ENCODE data around the gene EPAS1.

Gene EPAS1

GRCh38 chr2:46384457-46384815, 87.2 kb downstream of the EPAS1 start:
- no peak for TF ChIP-seq LEF1 (IDR thresholded peaks at IDR 0.05; ENCODE audit: borderline replicate concordance)
- TF ChIP-seq ELF4 (IDR thresholded peaks at IDR 0.05): no peak
- no peak for TF ChIP-seq L3MBTL2 (conservative IDR thresholded peaks at IDR 0.05)
- TF ChIP-seq ARNT (IDR thresholded peaks at IDR 0.05): no peak
- no peak for TF ChIP-seq NFRKB (IDR thresholded peaks at IDR 0.05)
- TF ChIP-seq FOXM1 (IDR thresholded peaks at IDR 0.05; ENCODE audit: borderline replicate concordance): no peak
- TF ChIP-seq ZNF384 (IDR thresholded peaks at IDR 0.05): no peak
- no peak for TF ChIP-seq HDGF (IDR thresholded peaks at IDR 0.05; ENCODE audit: borderline replicate concordance)
- TF ChIP-seq TARDBP (IDR thresholded peaks at IDR 0.05): no peak
- TF ChIP-seq FOXK2 (IDR thresholded peaks at IDR 0.05): no peak
- no peak for TF ChIP-seq BHLHE40 (IDR thresholded peaks at IDR 0.05; ENCODE audit: borderline replicate concordance)
- TF ChIP-seq SP1 (IDR thresholded peaks at IDR 0.05): no peak
- TF ChIP-seq CTBP1 (IDR thresholded peaks at IDR 0.05; ENCODE audit: borderline replicate concordance): no peak
- TF ChIP-seq PKNOX1 (IDR thresholded peaks at IDR 0.05): no peak
- no peak for TF ChIP-seq FOXA1 (IDR thresholded peaks at IDR 0.05)
- TF ChIP-seq SUZ12 (IDR thresholded peaks at IDR 0.05): no peak
- POLR2A ChIA-PET: no interaction called here
- CTCF ChIA-PET: no interaction called here
- DNase-seq (ENCODE audit: extremely low spot score): no peak

- DNase-seq (ENCODE audit: extremely low spot score): no peak
- no peak for TF ChIP-seq LEF1 (IDR thresholded peaks at IDR 0.05; ENCODE audit: borderline replicate concordance)
- no peak for TF ChIP-seq ZNF384 (IDR thresholded peaks at IDR 0.05)
- no peak for TF ChIP-seq SUZ12 (IDR thresholded peaks at IDR 0.05)
- no peak for TF ChIP-seq L3MBTL2 (conservative IDR thresholded peaks at IDR 0.05)
- no peak for TF ChIP-seq FOXK2 (IDR thresholded peaks at IDR 0.05)
- no peak for TF ChIP-seq CTBP1 (IDR thresholded peaks at IDR 0.05; ENCODE audit: borderline replicate concordance)
- ChIA-PET POLR2A (interaction anchor here (0.6 kb wide), 1 partner anchor 396 kb away, joined by 4 read pairs; no protein-coding TSS in a partner anchor), CTCF (no interaction called here)
Observed at GRCh38 chr2:46385786-46386577, 88.8 kb downstream of the EPAS1 start.

GRCh38 chr2:46386763-46387162, 89.6 kb downstream of the EPAS1 start:
- ChIA-PET CTCF (interaction anchor here (0.6 kb wide), 1 partner anchor 53 kb away, joined by 4 read pairs; no protein-coding TSS in a partner anchor), POLR2A (no interaction called here)
- TF ChIP-seq HDGF (IDR thresholded peaks at IDR 0.05; ENCODE audit: borderline replicate concordance) (no peak), FOXK2 (IDR thresholded peaks at IDR 0.05) (no peak), NFRKB (IDR thresholded peaks at IDR 0.05) (no peak), PKNOX1 (IDR thresholded peaks at IDR 0.05) (no peak), SP1 (IDR thresholded peaks at IDR 0.05) (no peak), ELF4 (IDR thresholded peaks at IDR 0.05) (no peak), CTBP1 (IDR thresholded peaks at IDR 0.05; ENCODE audit: borderline replicate concordance) (no peak), ARNT (IDR thresholded peaks at IDR 0.05) (no peak), TARDBP (IDR thresholded peaks at IDR 0.05) (no peak), BHLHE40 (IDR thresholded peaks at IDR 0.05; ENCODE audit: borderline replicate concordance) (no peak), LEF1 (IDR thresholded peaks at IDR 0.05; ENCODE audit: borderline replicate concordance) (no peak), ZNF384 (IDR thresholded peaks at IDR 0.05) (no peak), L3MBTL2 (conservative IDR thresholded peaks at IDR 0.05) (no peak)
- DNase-seq (ENCODE audit: extremely low spot score): no peak

GRCh38 chr2:46387292-46387691, 90.1 kb downstream of the EPAS1 start:
- POLR2A ChIA-PET: no interaction called here
- TF ChIP-seq HDGF (IDR thresholded peaks at IDR 0.05; ENCODE audit: borderline replicate concordance): no peak
- CTCF ChIA-PET: interaction anchor here (0.6 kb wide), 1 partner anchor 53 kb away, joined by 4 read pairs; no protein-coding TSS in a partner anchor
- no peak for DNase-seq (ENCODE audit: extremely low spot score)

GRCh38 chr2:46387886-46388515, 90.8 kb downstream of the EPAS1 start:
- ChIA-PET CTCF (no interaction called here), POLR2A (no interaction called here)
- no peak for TF ChIP-seq TARDBP (IDR thresholded peaks at IDR 0.05)
- no peak for TF ChIP-seq FOXK2 (IDR thresholded peaks at IDR 0.05)
- no peak for TF ChIP-seq PKNOX1 (IDR thresholded peaks at IDR 0.05)
- no peak for TF ChIP-seq LEF1 (IDR thresholded peaks at IDR 0.05; ENCODE audit: borderline replicate concordance)
- no peak for TF ChIP-seq SP1 (IDR thresholded peaks at IDR 0.05)
- TF ChIP-seq ELF4 (IDR thresholded peaks at IDR 0.05): no peak
- TF ChIP-seq BHLHE40 (IDR thresholded peaks at IDR 0.05; ENCODE audit: borderline replicate concordance): no peak
- TF ChIP-seq FOXM1 (IDR thresholded peaks at IDR 0.05; ENCODE audit: borderline replicate concordance): no peak
- TF ChIP-seq HDGF (IDR thresholded peaks at IDR 0.05; ENCODE audit: borderline replicate concordance): no peak
- DNase-seq (ENCODE audit: extremely low spot score): no peak

- no peak for TF ChIP-seq FOXK2 (IDR thresholded peaks at IDR 0.05)
- no peak for TF ChIP-seq SP1 (IDR thresholded peaks at IDR 0.05)
- TF ChIP-seq BHLHE40 (IDR thresholded peaks at IDR 0.05; ENCODE audit: borderline replicate concordance): no peak
- TF ChIP-seq NFRKB (IDR thresholded peaks at IDR 0.05): no peak
- TF ChIP-seq HDGF (IDR thresholded peaks at IDR 0.05; ENCODE audit: borderline replicate concordance): no peak
- no peak for TF ChIP-seq ELF4 (IDR thresholded peaks at IDR 0.05)
- TF ChIP-seq SUZ12 (IDR thresholded peaks at IDR 0.05): no peak
- TF ChIP-seq FOXM1 (IDR thresholded peaks at IDR 0.05; ENCODE audit: borderline replicate concordance): no peak
- no peak for TF ChIP-seq PKNOX1 (IDR thresholded peaks at IDR 0.05)
- no peak for TF ChIP-seq ZNF384 (IDR thresholded peaks at IDR 0.05)
- no peak for TF ChIP-seq CTBP1 (IDR thresholded peaks at IDR 0.05; ENCODE audit: borderline replicate concordance)
- no peak for TF ChIP-seq LEF1 (IDR thresholded peaks at IDR 0.05; ENCODE audit: borderline replicate concordance)
- no peak for TF ChIP-seq L3MBTL2 (conservative IDR thresholded peaks at IDR 0.05)
- TF ChIP-seq FOXA1 (IDR thresholded peaks at IDR 0.05): no peak
- TF ChIP-seq ARNT (IDR thresholded peaks at IDR 0.05): no peak
- TF ChIP-seq TARDBP (IDR thresholded peaks at IDR 0.05): no peak
- no peak for DNase-seq (ENCODE audit: extremely low spot score)
- CTCF ChIA-PET: no interaction called here
- POLR2A ChIA-PET: no interaction called here
Observed at GRCh38 chr2:46388881-46389280, 91.7 kb downstream of the EPAS1 start.

All from HEK293T (cell line).